ES-I3 (cell line): ENCODE results near the gene CCDC179.

Source experiments
- H3K36me3 ChIP-seq: 2 replicates; pipeline ENCODE4 v1.6.1; 2013; ENCODE audit warnings: mild to moderate bottlenecking, low read length, control low read depth, moderate library complexity; ENCODE audit not compliant: insufficient read depth
- H3K4me1 ChIP-seq: 2 replicates; pipeline ENCODE4 v1.6.1; 2013; ENCODE audit warnings: mild to moderate bottlenecking, control low read depth, low read length; ENCODE audit not compliant: insufficient read depth
- H3K9ac ChIP-seq: 2 replicates; pipeline ENCODE4 v1.6.1; 2013; ENCODE audit warnings: low read depth, mild to moderate bottlenecking, low read length, moderate library complexity
- H3K9me3 ChIP-seq: 2 replicates; pipeline ENCODE4 v1.6.1; 2013; ENCODE audit warnings: mild to moderate bottlenecking, low read length, moderate library complexity; ENCODE audit not compliant: control insufficient read depth, insufficient read depth

Gene CCDC179

GRCh38 chr11:22832315-22833015 lies 27.8 kb downstream of the CCDC179 start:
- Histone ChIP-seq H3K4me1 (0 out of 2 replicates have a peak, but pooled peaks cover 5% of the 10 kb centered on the region), H3K36me3 (no peaks in the 10 kb centered on the region), H3K9ac (no peak overlapping the region), H3K9me3 (no peaks in the 10 kb centered on the region)

DNA sequence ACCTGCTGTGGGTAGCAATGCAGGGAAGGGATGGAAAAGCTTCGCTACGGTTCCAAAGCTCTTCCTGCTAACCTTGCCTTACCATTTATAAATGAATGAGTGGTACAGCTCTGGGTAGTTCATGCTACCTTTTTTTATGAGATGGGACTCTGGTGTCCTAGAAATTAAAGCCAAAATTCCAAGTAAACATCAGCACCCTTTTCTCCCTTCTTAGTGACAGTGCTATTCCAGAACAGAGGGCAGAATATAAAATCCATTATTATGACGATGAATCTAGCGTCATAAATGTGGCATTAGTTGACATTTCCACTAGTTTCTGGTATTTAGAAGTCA lies 30.2 kb downstream of the CCDC179 start:
- H3K36me3 ChIP-seq = no peaks in the 10 kb centered on the region
- 0 out of 2 replicates have a peak, but pooled peaks cover 5% of the 10 kb centered on the region for H3K4me1 ChIP-seq
- H3K9me3 ChIP-seq = no peaks in the 10 kb centered on the region
- no peak overlapping the region for H3K9ac ChIP-seq

GRCh38 chr11:22829231-22830081 lies 30.8 kb downstream of the CCDC179 start, which contains the start of gene SVIP:
SVIP (minus strand) TSS chr11:22829801; CDS start chr11:22829748, 53 bp downstream.
- Histone ChIP-seq H3K9me3 (no peaks in the 10 kb centered on the region), H3K9ac (peak within 1 kb of the TSS; percentile 97), H3K36me3 (no peaks in the 10 kb centered on the region; the same call in 1 of the 2 replicates), H3K4me1 (0 out of 2 replicates have a peak, but pooled peaks cover 5% of the 10 kb centered on the region)

DNA sequence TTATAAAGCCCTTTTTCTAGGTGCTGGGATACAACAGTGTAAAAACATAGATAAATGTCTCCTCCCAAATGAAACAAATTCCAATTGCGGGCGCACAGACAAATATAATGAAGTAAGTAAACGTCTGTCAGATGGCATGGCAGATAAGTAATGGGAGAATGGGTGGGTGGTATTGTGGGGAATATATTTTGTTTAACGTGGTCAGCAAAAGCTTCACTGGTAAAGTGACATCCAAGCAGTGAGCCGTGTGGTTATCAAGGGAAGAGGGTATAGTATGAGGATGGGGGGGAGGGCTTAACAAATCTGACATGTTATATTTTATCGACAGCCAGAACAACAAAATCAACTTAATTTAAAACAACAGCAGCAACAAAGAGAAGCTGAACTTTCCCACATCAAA lies 31.9 kb downstream of the CCDC179 start:
- Histone ChIP-seq H3K4me1 (0 out of 2 replicates have a peak, but pooled peaks cover 5% of the 10 kb centered on the region), H3K9ac (no peak overlapping the region; the same call in 1 of the 2 replicates), H3K36me3 (no peaks in the 10 kb centered on the region; the same call in 1 of the 2 replicates), H3K9me3 (no peaks in the 10 kb centered on the region)

DNA sequence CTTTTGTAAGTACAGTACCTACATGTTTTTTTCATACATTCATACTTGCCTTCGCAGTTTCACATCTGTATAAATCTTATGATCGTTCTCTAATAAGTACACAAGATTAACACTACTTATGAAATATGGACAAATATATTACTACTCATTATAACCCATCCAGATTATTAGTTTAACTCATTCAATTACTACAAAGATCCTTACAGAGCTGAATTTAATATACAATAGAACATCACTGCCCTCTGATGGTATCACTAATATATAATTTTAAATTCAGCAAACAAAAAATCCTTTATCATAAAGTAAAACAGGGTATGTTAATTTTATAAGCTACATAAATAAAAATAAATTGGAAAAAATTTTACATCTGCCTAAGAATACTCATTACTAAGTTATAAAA lies 38.1 kb downstream of the CCDC179 start:
- H3K9ac ChIP-seq = no peak overlapping the region
- no peaks in the 10 kb centered on the region; the same call in 1 of the 2 replicates for H3K36me3 ChIP-seq
- H3K9me3 ChIP-seq = no peaks in the 10 kb centered on the region
- H3K4me1 ChIP-seq = no peaks in the 10 kb centered on the region

DNA sequence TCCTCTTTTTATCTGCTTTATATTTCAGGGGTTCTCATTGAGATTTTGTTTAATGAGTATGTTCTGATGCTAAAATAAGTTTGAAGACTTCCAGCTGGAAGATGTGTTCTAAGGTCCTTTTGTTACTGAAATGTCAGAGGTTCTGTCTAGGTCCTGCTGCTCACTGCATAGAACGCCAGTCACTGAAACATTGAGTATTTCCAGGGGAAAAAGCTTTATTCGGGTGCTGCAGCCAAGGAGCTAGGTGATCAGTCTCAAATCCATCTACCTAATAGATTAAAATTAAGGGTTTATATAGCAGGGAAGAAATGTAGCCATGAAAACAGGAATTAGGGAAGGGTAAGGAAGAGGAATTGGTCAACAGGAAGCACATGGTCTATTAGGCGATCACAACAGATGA lies 50.4 kb downstream of the CCDC179 start:
- no peak overlapping the region for H3K9ac ChIP-seq
- no peaks in the 10 kb centered on the region for H3K9me3 ChIP-seq
- H3K36me3 ChIP-seq = no peaks in the 10 kb centered on the region
- H3K4me1 ChIP-seq = no peaks in the 10 kb centered on the region; the same call in 1 of the 2 replicates

- H3K36me3 ChIP-seq = no peaks in the 10 kb centered on the region
- H3K9me3 ChIP-seq = no peaks in the 10 kb centered on the region
- no peaks in the 10 kb centered on the region; the same call in 1 of the 2 replicates for H3K4me1 ChIP-seq
- H3K9ac ChIP-seq = no peak overlapping the region
Observed at GRCh38 chr11:22808571-22809197, 51.6 kb downstream of the CCDC179 start.

DNA sequence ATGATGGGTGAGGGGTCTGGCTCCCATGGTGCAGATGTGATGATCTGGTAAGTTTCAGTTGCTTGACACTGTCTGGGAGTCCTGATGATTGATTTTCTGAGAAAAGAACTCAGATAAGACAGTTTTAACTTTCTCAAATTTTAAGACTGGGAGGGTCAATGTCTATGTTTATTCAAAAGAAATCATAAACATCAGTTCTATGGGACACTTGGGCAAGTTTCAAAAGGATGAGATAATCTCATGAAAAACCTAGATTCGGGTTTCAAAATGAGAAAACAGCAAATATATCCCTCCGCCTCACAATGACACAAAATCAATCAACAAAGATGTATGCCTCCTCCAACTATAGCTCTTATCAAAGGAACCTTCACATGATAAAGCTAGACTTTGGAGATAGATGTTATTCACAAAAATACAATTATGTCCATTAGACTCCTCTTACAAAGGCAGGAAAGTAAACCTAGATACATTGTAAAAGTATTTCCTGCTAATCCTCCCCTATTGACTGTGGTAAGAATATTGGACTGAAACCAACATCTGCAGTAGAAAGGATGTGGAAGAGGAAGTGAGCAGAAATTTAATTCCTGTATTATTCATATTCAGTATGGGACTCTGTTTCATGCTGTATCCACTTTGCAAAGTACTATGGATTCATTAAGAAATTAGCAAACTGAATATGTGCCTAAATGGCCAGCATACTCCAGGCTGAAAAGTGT lies 52.3 kb downstream of the CCDC179 start:
- no peaks in the 10 kb centered on the region; the same call in 1 of the 2 replicates for H3K4me1 ChIP-seq
- no peaks in the 10 kb centered on the region for H3K36me3 ChIP-seq
- no peak overlapping the region for H3K9ac ChIP-seq
- no peaks in the 10 kb centered on the region for H3K9me3 ChIP-seq

- no peaks in the 10 kb centered on the region for H3K9me3 ChIP-seq
- no peaks in the 10 kb centered on the region for H3K36me3 ChIP-seq
- H3K9ac ChIP-seq = no peak overlapping the region
- H3K4me1 ChIP-seq = no peaks in the 10 kb centered on the region; the same call in 1 of the 2 replicates
Observed at GRCh38 chr11:22807391-22807790, 52.9 kb downstream of the CCDC179 start.

DNA sequence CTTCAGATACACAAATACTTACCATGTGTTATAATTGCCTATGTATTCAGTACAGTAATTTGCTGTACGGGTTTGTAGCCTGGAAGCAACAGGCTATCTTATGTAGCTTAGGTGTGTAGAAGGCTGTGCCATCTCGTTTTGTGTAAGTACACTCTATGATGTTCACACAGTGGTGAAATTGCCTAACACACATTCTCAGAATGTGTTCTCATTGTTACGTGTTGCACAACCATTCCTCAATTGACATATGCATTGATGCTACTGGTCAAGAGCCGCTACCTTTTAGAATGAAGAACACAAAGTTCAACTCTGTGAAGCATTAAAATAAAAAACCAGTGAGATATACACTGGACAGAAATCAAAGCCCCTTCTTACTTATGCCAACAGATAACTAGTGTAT lies 57.4 kb downstream of the CCDC179 start:
- H3K9ac ChIP-seq = no peak overlapping the region
- no peaks in the 10 kb centered on the region for H3K9me3 ChIP-seq
- H3K36me3 ChIP-seq = no peaks in the 10 kb centered on the region
- H3K4me1 ChIP-seq = no peaks in the 10 kb centered on the region; the same call in 1 of the 2 replicates

DNA sequence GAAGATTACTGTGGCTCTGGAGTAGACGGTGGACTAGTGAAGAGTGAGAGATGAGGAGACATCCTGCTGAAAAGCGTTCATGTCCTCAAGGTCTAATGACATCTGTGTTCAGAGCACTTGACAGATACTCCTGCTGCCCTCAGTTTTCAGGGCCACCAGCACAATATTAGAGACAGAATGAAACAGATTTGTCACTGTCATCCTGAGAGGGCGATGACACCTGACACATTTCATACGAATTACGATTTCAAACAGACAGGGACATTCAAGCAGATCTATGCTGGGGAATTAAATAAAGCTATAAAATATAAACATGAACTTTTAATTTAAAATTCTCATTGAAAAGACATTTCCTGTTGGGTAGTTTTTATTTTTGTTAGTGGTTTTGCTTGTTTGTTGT lies 59.8 kb downstream of the CCDC179 start:
- H3K9me3 ChIP-seq = no peaks in the 10 kb centered on the region
- no peak overlapping the region for H3K9ac ChIP-seq
- no peaks in the 10 kb centered on the region for H3K36me3 ChIP-seq
- no peaks in the 10 kb centered on the region; the same call in 1 of the 2 replicates for H3K4me1 ChIP-seq

DNA sequence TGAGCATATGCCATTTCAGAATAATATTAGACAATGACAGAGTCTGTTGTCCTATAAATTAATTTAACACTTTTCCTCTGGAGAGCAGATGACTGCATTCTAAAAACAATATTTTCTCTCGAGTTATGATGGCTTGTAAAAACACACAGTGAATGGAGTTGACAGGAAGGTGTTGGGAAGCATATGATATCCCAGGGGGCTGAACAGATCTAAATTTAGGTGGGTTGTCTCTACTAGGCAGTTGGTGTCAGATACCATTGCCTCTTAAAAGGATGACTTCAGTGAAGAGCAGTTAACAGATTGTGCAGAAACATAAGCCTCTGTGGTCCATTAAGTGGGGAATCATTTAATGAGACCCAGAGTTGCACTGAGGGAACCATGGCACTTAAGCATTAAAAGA lies 61.4 kb downstream of the CCDC179 start:
- H3K36me3 ChIP-seq = no peaks in the 10 kb centered on the region
- H3K9me3 ChIP-seq = no peaks in the 10 kb centered on the region
- no peak overlapping the region for H3K9ac ChIP-seq
- no peaks in the 10 kb centered on the region for H3K4me1 ChIP-seq

DNA sequence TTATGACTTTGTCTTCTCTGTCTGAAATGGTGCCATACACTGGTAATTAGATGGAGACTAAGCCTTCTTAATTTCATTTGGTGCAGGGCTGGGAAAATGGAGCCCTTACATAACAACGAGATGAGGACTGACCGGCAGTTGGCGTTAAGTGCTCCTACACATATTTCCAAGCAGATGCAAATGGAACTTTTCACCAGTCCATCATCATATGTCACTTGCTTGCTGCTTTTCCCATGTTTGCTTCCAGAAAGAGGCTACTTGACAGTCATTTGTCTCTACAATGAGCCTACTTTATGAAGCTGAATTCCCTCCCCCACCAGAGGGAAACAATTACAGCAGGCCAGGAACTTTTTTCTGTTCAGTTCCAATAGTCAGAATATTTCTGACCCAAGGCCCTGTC lies 63.2 kb downstream of the CCDC179 start:
- H3K9me3 ChIP-seq = no peaks in the 10 kb centered on the region
- no peaks in the 10 kb centered on the region for H3K4me1 ChIP-seq
- no peaks in the 10 kb centered on the region for H3K36me3 ChIP-seq
- no peak overlapping the region for H3K9ac ChIP-seq
